Endodermal cell (in vitro differentiated cells): ENCODE data around the gene VSTM4. TPM values are rescaled to one million over a fixed set of nuclear protein-coding genes. Genes with fewer than 3 reads are reported as not detected.

Experiments used
- DNase-seq: peaks from one replicate; pipeline ENCODE4 v3.0.0-alpha.2; 2017
- H3K27ac ChIP-seq: 2 replicates; pipeline ENCODE4 v1.5.1; 2013; ENCODE audit warnings: mild to moderate bottlenecking, low read depth, low read length, moderate library complexity
- H3K27me3 ChIP-seq: 2 replicates; pipeline ENCODE4 v1.6.1; 2013; ENCODE audit warnings: mild to moderate bottlenecking, low read length, moderate library complexity; ENCODE audit not compliant: insufficient read depth, control insufficient read depth, poor library complexity, severe bottlenecking
- H3K36me3 ChIP-seq: 2 replicates; pipeline ENCODE4 v1.7.0; 2013; ENCODE audit warnings: mild to moderate bottlenecking, low read length, moderate library complexity; ENCODE audit not compliant: control insufficient read depth, insufficient read depth
- H3K4me1 ChIP-seq: one replicate; pipeline ENCODE4 v1.7.0; 2013; ENCODE audit warnings: low read length; ENCODE audit not compliant: control insufficient read depth, insufficient read depth
- H3K4me3 ChIP-seq: 2 replicates; pipeline ENCODE4 v1.5.1; 2013; ENCODE audit warnings: mild to moderate bottlenecking, low read length, moderate library complexity
- H3K9ac ChIP-seq: 2 replicates; pipeline ENCODE4 v1.6.1; 2013; ENCODE audit warnings: mild to moderate bottlenecking, low read length, moderate library complexity; ENCODE audit not compliant: poor library complexity, severe bottlenecking; ENCODE audit errors: extremely low read depth
- H3K9me3 ChIP-seq: 2 replicates; pipeline ENCODE4 v1.6.1; 2013; ENCODE audit warnings: mild to moderate bottlenecking, low read length, moderate library complexity; ENCODE audit not compliant: control insufficient read depth
- H3K27ac Mint-ChIP-seq: 2 replicates; pipeline ENCODE4 v1.8.0; 2020; ENCODE audit warnings: mixed read lengths
- H3K27me3 Mint-ChIP-seq: 2 replicates; pipeline ENCODE4 v1.8.0; 2021; ENCODE audit warnings: mild to moderate bottlenecking, mixed read lengths; ENCODE audit not compliant: insufficient read depth
- H3K36me3 Mint-ChIP-seq: 2 replicates; pipeline ENCODE4 v1.8.0; 2020; ENCODE audit warnings: low read depth, mixed read lengths
- H3K4me1 Mint-ChIP-seq: 2 replicates; pipeline ENCODE4 v1.8.0; 2020; ENCODE audit warnings: mixed read lengths
- H3K4me3 Mint-ChIP-seq: 2 replicates; pipeline ENCODE4 v1.8.0; 2020; ENCODE audit warnings: mild to moderate bottlenecking, moderate library complexity, mixed read lengths
- H3K9me3 Mint-ChIP-seq: 2 replicates; pipeline ENCODE4 v1.8.0; 2020; ENCODE audit warnings: mild to moderate bottlenecking, mixed read lengths
- WGBS, 2 experiments: methylation state at CpG; one replicate each; pipeline versions ENCODE4 v1.1.5 to v1.1.7; 2013; ENCODE audit warnings: missing lambda C conversion rate in 2 of 2, mixed read lengths in 1 of 2; ENCODE audit not compliant: insufficient coverage in 1 of 2, insufficient read length in 1 of 2; 5-methylcytosine and 5-hydroxymethylcytosine counted together
- total RNA-seq, 2 donors: library from RNA; stranded (reverse); fragmentation: NEBNext Ultra II Directional in 1 of 2; extraction: Animal tissue kit (Norgen Biotek cat#: 25700) in 1 of 2; gene quantifications; 2 replicates in 1 of 2; 3 replicates in 1 of 2; pipeline ENCODE4 v1.2.1, GENCODE V29; 2021
- TF ChIP-seq, protein P1 (sequence below): fragments of 200-600 bp; sonication (generic); conservative IDR thresholded peaks from 2 replicates; pipeline ENCODE4 v1.5.0; 2021; ENCODE audit warnings: antibody characterized with exemption, mild to moderate bottlenecking

Gene VSTM4
- total RNA-seq, 2 donors from 2014 or later = 0.51 to 0.77 TPM

DNA sequence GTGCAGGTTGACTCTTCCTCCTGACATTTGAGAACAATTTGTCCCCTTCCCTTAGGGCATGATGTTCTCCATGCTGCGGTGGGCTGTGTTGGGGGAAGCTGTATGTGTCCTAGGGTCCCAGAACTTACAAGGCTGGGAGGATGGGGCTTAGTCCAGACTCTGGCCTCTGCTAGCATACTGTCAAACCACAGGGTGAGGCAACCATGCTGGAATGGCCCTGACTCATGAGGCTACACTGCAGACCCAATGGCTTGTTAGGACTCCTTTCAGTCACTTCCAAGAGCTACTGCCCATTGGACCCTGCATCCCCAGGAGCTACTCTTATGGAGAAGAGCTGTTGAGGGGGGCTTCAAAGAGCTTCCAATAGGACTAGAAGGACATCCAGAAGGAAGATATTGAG, 38.6 kb upstream of the VSTM4 start:
- Histone ChIP-seq H3K9me3 (no peaks in the 10 kb centered on the region), H3K4me3 (no peak overlapping the region), H3K27ac (no peak overlapping the region), H3K27me3 (no peaks in the 10 kb centered on the region), H3K4me1 (no peaks in the 10 kb centered on the region), H3K9ac (no peak overlapping the region), H3K36me3 (no peaks in the 10 kb centered on the region)
- Mint-ChIP-seq H3K4me1 (peaks cover 15% of the 10 kb centered on the region), H3K36me3 (no peaks in the 10 kb centered on the region), H3K27ac (no peak overlapping the region), H3K4me3 (no peak overlapping the region), H3K9me3 (no peaks in the 10 kb centered on the region), H3K27me3 (no peaks in the 10 kb centered on the region)
- WGBS, 2 experiments = 94% methylated on average over 1 of the region's 1 CpG; no CpG with 5 or more reads in 1 of the 2 experiments
- TF ChIP-seq, protein P1, sequence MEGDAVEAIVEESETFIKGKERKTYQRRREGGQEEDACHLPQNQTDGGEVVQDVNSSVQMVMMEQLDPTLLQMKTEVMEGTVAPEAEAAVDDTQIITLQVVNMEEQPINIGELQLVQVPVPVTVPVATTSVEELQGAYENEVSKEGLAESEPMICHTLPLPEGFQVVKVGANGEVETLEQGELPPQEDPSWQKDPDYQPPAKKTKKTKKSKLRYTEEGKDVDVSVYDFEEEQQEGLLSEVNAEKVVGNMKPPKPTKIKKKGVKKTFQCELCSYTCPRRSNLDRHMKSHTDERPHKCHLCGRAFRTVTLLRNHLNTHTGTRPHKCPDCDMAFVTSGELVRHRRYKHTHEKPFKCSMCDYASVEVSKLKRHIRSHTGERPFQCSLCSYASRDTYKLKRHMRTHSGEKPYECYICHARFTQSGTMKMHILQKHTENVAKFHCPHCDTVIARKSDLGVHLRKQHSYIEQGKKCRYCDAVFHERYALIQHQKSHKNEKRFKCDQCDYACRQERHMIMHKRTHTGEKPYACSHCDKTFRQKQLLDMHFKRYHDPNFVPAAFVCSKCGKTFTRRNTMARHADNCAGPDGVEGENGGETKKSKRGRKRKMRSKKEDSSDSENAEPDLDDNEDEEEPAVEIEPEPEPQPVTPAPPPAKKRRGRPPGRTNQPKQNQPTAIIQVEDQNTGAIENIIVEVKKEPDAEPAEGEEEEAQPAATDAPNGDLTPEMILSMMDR = no peak
- DNase-seq = no peak

DNA sequence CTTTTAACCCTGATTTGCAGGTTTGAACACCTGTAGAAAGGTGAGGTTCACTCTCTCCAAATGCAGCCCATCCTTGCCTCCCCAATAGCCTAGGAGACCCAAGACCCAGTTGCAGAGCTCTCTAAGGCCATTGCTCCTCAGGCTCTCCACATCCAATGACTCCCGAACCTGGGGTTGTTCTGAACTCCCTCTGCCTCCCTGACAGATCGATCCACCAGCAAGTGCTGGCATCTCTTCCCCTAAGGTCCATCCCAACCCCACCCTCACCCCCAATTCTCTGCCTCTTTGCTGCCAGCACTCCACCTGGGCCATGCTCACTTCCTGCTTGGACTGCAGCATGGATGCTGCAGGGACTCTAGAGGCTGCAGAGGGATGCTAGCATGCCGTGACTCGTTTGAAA, 37.8 kb upstream of the VSTM4 start:
- Mint-ChIP-seq H3K9me3 (peaks cover 2% of the 10 kb centered on the region), H3K27me3 (no peaks in the 10 kb centered on the region), H3K4me1 (peaks cover 12% of the 10 kb centered on the region), H3K27ac (no peak overlapping the region), H3K4me3 (no peak overlapping the region), H3K36me3 (no peaks in the 10 kb centered on the region)
- H3K36me3 ChIP-seq = no peaks in the 10 kb centered on the region
- WGBS, 2 experiments = 80 to 93% methylated on average over 1 to 4 of the region's 4 CpGs
- H3K9me3 ChIP-seq = no peaks in the 10 kb centered on the region
- H3K4me1 ChIP-seq = no peaks in the 10 kb centered on the region
- H3K4me3 ChIP-seq = no peak overlapping the region
- H3K27me3 ChIP-seq = no peaks in the 10 kb centered on the region
- no peak overlapping the region for H3K9ac ChIP-seq
- no peak for DNase-seq
- TF ChIP-seq, protein P1 = no peak
- H3K27ac ChIP-seq = no peak overlapping the region

DNA sequence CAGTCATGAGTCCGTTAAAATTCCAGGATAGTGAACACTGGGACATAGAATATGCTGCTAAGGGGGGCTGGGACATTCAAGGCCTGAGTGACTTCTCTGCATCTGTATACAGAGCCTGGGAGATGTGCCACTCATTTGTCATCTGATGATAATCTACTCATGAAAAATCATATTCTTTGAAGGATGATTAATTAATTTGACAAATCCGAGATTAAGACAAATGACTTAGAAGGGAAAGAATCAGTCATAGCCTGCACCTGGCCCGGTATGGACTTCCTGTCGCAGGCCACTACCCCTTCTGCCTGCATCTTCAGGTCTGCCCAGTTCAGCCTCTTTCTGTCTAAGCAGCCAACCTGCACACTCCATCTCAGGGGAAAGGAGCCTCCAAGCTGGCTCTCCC, 37.3 kb upstream of the VSTM4 start:
- no peak for DNase-seq
- Histone ChIP-seq H3K4me3 (no peak overlapping the region), H3K4me1 (no peaks in the 10 kb centered on the region), H3K27ac (no peak overlapping the region), H3K27me3 (no peaks in the 10 kb centered on the region), H3K36me3 (no peaks in the 10 kb centered on the region), H3K9me3 (no peaks in the 10 kb centered on the region), H3K9ac (no peak overlapping the region)
- 79 to 90% methylated on average over 3 to 4 of the region's 4 CpGs for WGBS, 2 experiments
- Mint-ChIP-seq H3K27ac (no peak overlapping the region), H3K4me3 (no peak overlapping the region), H3K4me1 (peaks cover 12% of the 10 kb centered on the region), H3K36me3 (no peaks in the 10 kb centered on the region), H3K27me3 (no peaks in the 10 kb centered on the region), H3K9me3 (peaks cover 4% of the 10 kb centered on the region)
- TF ChIP-seq, protein P1 = no peak
